HG03575 (cell line): ENCODE measurements around the gene XYLT1.
A peak's percentile ranks its signal among the peaks of the same experiment; 100 is the strongest.

ENCODE experiments used
- ATAC-seq: cut with Tn5 transposase; IDR thresholded peaks from one replicate; pipeline ENCODE4 v1.9.1; 2021; ENCODE audit not compliant: unreplicated experiment, insufficient number of reproducible peaks, low FRiP score; ENCODE audit errors: extremely low read depth

Gene XYLT1

GRCh38 chr16:17384471-17384870 is 86.3 kb downstream of the XYLT1 start:
- no peak for ATAC-seq

DNA sequence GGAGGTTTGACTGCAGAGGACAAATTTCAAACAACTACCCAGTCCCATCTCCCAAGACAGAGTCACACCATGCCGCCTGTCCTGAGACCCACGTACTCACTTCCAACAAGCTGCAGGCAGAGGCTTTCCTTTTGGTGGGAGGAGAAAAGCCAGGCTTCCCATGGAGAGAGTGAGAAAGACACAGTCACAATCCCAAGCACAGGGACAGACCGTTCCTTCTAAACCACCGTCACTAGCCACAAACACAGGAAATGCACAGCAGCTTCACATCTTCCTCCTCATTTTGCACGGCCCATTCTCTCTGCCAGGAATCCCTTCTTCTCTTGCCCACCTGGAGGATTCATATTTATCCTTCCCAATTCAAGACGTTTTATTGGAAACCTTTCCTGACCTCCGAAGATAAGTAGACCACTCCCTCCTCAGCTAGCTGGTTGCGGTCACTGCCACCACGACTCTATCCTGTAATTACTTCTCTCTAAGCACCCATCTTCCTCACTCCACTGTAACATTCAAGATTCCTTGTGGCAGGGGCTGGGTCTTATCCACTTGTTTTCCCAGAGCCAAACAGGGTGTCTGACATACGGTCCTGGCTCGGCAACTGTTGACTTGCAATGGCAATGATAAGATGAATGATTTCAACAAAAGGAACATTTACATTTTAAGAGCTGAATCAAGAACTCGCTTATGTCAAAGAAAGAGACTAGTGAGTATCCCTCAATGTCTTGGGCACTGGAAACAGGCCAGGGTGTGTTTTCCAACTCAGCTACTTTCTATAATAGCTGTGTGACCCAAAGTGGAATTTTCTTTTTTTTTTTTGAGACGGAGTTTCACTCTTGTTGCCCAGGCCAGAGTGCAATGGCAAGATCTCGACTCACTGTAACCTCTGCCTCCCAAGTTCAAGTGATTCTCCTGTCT is 87.6 kb downstream of the XYLT1 start:
- no peak for ATAC-seq

- no peak for ATAC-seq
Observed at GRCh38 chr16:17382514-17382913, 88.2 kb downstream of the XYLT1 start.

GRCh38 chr16:17381784-17382183 is 89.0 kb downstream of the XYLT1 start:
- no peak for ATAC-seq

DNA sequence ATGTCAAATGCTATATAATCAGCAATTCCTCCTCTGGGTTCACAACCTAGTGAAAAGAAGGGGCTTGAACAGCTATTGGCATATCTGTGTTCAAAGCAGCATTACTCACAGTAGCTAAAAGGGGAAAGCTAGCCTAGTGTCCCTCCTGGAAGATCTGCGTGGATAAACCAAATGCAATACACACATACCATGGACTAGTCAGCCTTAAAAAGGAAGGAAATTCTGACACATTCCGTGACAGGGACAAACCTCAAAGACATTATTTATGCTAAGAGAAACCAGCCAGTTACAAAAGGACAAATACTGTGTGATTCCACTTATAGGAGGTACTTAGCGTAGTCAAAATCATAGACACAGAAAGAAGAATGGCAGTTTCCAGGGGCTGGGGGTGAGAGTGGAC is 90.1 kb downstream of the XYLT1 start:
- ATAC-seq = no peak

GRCh38 chr16:17379121-17379571 is 91.6 kb downstream of the XYLT1 start:
- ATAC-seq = no peak

GRCh38 chr16:17377360-17378324 is 93.1 kb downstream of the XYLT1 start:
- ATAC-seq = peak; percentile 55

DNA sequence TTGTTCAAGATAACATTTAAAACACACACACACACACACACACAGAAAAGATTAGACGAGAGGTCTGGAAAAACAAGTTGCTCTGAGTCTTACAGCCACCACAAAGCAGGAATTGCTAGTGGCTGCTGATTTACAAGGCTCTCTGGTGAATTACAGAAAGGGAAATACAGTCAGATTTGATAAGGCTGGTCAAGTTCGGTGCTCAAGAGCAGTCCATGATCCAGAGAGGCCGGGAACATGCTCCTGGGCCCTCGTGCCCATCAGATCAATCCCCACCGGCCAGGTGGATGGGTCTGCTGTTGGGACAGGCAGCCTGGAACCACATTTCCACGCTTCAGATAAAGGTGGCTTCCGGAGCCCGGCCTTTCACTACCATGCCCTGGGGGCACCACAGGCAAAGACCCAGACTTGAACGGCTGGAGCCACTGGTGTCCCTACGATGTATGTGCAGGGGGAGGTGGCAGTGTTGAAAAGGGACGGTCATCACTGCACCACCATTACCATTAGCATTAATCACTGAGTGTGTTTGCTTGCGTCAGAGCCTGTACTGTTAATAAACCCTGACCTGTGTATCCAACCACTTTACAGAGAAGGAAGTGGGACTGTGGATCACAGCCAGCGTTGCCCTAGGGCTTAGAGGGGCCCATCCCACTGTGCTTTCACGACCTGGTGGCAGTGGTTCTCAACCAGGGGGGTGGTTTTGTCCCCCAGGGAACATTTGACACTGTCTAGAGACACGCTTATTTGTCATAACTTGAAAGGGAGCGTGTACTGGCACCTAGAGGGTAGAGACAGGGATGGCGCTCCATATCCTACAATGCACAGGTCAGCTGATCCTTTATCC is 95.1 kb downstream of the XYLT1 start:
- ATAC-seq = no peak

- ATAC-seq = no peak
Observed at GRCh38 chr16:17374668-17375255, 96.0 kb downstream of the XYLT1 start.

- ATAC-seq = no peak
Observed at GRCh38 chr16:17373533-17373932, 97.2 kb downstream of the XYLT1 start.

GRCh38 chr16:17372386-17372785 is 98.4 kb downstream of the XYLT1 start:
- ATAC-seq = no peak

- no peak for ATAC-seq
Observed at GRCh38 chr16:17371299-17371698, 99.5 kb downstream of the XYLT1 start.

GRCh38 chr16:17370731-17371285 is 100.0 kb downstream of the XYLT1 start:
- no peak for ATAC-seq

GRCh38 chr16:17370223-17370707 is 100.5 kb downstream of the XYLT1 start:
- ATAC-seq = no peak

GRCh38 chr16:17369421-17370222 is 101.1 kb downstream of the XYLT1 start:
- ATAC-seq = no peak

DNA sequence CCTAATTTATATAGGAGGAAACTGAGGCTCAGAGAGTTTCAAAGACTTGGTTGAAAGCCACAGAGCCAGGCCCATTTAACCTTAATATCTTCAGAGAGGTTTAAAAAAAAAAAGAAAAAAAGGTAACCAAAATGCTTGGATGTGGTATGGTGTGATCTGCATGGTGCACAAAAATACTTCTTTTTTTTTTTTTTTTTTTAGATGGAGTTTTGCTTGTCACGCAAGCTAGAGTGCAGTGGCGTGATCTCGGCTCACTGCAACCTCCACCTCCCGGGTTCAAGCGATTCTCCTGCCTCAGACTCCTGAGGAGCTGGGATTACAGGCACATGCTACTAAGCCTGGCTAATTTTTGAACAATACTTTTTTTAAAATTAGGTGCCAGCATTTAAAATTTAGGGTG is 101.8 kb downstream of the XYLT1 start:
- ATAC-seq = no peak

DNA sequence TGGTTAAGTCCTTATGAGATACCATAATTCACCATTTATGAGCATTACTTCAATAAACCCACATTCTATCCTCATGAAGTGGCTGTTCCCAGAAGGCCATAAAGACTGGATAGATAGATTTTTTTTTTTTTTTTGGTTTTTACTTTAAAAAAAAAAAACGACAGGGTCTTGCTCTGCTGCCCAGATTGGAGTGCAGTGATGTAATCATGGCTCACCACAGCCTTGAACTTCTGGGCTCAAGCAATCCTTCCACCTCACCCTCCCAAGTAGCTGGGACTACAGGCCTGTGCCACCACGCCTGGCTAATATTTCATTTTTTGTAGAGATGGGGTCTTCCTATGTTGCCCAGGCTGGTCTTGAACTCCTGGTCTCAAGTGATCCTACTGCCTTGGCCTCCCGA is 102.3 kb downstream of the XYLT1 start:
- no peak for ATAC-seq
